HT-29 (cell line): ENCODE measurements around the gene DMKN. TPM values are rescaled to one million over a fixed set of nuclear protein-coding genes. Genes with fewer than 3 reads are reported as not detected.
A peak's percentile ranks its signal among the peaks of the same experiment; 100 is the strongest.

Source experiments
- DNase-seq: peaks from one replicate; pipeline ENCODE4 v3.0.0-alpha.2; 2015; ENCODE audit warnings: low spot score
- total RNA-seq: library from RNA; depleted of rRNA; stranded (reverse); fragments of >200 nt; shearing (Covaris generic); gene quantifications from 2 replicates; pipeline ENCODE4 v1.2.3, GENCODE V29; 2014

Gene DMKN
- total RNA-seq, 1 experiment from 2014 or later = 8.6 TPM

- no peak for DNase-seq
Observed at GRCh38 chr19:35549879-35550523, 36.6 kb upstream of the DMKN start.

DNA sequence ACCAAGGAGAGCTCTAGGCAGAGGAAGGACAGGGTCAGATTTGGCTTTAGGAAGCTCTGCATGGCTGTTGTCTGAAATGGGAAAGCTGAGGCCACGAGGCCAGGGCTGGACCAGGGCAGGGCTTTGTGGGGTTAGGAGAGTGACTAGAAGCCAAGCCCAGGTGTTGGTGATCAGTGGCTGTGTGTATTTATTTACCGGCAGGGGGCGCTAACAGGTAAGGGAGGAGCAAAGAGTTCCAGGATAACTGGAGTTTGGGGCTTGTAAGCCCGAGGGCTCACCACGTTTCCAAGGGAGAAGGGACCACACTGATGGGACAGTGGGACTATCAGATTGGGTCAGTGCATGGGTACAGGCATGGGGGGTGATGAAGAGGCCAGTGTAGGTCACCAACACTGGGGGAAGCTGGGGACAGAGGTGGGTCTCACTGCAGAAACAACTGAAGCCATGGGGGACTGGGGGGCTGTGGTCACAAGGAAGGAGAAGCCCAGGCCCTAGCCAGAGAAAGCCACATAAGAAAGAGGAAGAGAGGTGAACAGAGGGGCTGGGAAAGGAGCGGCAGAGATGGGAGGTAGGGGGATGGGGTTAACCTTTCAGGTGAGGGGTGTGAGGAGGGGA lies 35.8 kb upstream of the DMKN start:
- peak; percentile 90 for DNase-seq

DNA sequence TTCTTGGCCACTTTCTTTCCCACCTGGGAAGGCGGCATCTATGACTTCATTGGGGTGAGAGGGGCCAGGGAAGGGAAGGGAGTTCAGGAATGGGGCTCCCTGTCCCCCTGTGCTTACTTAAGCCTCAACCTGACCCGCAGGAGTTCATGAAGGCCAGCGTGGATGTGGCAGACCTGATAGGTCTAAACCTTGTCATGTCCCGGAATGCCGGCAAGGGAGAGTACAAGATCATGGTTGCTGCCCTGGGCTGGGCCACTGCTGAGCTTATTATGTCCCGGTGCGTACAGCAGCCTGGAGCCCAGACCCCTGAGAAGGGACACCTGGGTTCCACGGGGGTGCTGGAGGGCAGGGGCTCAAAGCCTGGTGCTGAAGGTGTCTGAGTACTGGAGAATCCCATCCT lies 33.1 kb upstream of the DMKN start:
- DNase-seq = no peak

DNA sequence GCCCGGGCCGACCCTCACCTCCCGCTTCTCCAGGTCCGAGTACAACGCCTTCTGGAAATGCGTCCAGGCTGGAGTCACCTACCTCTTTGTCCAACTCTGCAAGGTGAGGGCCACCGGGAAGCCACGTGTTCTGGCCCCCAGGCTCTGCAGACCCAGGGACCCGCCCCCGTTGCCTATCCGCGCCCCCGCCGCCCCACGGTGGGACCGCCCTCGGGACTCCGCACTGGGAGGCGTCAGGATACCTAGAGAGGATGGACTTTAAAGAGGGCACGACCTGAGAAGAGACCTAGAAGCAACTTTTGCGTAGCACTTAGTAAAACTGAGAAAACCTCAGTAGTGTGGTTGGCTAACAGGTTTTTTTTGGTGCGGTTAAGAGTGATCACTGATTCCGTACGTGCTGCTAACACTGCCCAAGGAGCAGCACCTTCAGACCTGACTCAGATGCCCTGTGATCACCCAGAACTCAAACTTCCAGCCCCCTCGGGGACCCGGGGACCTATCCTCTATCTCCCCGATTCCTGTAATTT lies 32.5 kb upstream of the DMKN start:
- peak; percentile 40 for DNase-seq

GRCh38 chr19:35545001-35545854 lies 31.8 kb upstream of the DMKN start, which contains the start of gene TMEM147:
Gene TMEM147 (plus strand): TSS chr19:35545626. CDS start chr19:35545740, 114 bp downstream.
- peak; percentile 99 for DNase-seq

DNA sequence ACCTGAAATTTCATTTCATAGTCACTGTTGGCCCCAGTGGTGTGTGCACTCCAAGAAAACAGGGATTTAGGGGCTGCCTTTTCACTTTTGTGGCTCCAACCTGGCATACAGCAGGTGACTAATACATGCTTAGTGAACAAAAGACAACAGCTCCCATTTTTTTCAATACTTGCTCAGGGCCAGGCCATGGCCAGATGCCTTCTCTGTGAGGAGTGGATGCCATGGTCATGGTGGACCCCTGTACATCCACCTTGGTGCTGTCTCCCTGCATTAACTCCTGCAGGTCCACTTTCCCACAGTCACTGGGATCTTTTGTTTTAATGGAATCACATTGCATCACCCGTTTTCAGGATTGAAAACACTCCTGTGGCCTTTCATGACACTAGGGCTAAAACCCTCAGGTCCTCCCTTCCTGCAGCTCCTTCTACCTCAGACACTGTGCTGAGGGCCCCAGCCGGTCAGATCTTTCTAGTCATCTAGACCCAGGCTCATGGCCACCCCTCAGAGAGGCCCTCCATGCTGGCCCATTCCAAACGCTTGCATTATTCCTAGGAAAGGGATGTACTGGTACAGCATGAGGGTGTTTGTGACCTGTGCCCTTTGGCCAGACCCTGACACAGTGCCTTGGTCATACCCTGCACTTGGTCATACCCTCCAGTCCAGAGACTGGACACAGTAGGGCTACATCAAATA lies 30.8 kb upstream of the DMKN start:
- DNase-seq = no peak

GRCh38 chr19:35543280-35544109 lies 30.0 kb upstream of the DMKN start:
- DNase-seq = no peak

DNA sequence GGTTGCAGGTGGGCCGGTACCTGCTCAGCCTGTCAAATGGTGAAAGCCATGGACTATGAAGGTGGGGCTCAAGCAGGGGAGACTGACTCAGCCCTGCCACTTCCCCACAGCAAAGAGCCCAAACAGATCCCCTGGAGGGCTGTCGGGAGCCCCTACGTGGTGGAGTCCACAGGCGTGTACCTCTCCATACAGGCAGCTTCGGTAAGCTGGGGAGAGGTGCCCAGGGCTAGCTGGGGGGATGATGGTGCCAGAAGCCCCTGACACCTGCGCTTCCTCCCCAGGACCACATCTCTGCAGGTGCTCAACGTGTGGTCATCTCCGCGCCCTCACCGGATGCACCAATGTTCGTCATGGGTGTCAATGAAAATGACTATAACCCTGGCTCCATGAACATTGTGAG lies 28.8 kb upstream of the DMKN start:
- DNase-seq = no peak

- no peak for DNase-seq
Observed at GRCh38 chr19:35540356-35540927, 27.0 kb upstream of the DMKN start.

GRCh38 chr19:35539850-35540249 lies 26.4 kb upstream of the DMKN start:
- DNase-seq = no peak

GRCh38 chr19:35539314-35539713 lies 25.9 kb upstream of the DMKN start:
- DNase-seq = no peak

DNA sequence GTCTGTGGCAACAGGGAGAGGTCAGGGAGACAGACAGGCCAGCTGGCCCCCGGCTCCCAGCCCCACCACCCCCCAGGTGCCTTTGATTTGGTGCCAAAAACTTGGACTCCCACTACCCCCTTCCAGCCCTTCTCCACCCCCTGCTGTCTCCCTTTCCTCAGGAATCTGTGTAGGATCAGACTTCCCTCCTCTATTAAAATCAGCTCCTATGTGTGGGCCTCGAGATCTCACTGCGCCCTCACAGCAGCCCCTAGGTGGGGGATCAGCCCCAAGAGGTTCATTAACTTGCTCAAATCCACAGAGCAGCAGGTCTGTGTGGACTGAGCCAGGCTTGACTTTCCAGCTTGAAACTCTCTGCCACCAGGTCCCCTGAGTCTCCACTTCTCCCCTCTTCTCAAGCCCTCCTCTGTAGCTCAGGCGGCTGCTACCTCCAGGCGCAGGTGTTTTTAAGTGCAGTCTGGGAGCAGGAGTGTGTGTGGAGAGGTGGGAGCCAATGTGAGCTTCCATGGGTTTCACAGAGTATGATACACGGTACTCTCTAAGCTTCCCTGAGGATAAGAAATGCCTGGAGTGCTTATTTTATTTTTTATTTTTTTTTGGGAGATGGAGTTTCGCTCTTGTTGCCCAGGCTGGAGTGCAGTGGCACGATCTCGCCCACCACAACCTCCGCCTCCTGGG lies 21.5 kb upstream of the DMKN start:
- no peak for DNase-seq

GRCh38 chr19:35533822-35534392 lies 20.5 kb upstream of the DMKN start:
- DNase-seq = peak; percentile 74

GRCh38 chr19:35533201-35533821 lies 19.9 kb upstream of the DMKN start, which contains the start of gene GAPDHS:
Gene GAPDHS (plus strand): TSS chr19:35533456. CDS start chr19:35533528, 72 bp downstream.
- no peak for DNase-seq

- DNase-seq = no peak
Observed at GRCh38 chr19:35531291-35531690, 17.8 kb upstream of the DMKN start.

DNA sequence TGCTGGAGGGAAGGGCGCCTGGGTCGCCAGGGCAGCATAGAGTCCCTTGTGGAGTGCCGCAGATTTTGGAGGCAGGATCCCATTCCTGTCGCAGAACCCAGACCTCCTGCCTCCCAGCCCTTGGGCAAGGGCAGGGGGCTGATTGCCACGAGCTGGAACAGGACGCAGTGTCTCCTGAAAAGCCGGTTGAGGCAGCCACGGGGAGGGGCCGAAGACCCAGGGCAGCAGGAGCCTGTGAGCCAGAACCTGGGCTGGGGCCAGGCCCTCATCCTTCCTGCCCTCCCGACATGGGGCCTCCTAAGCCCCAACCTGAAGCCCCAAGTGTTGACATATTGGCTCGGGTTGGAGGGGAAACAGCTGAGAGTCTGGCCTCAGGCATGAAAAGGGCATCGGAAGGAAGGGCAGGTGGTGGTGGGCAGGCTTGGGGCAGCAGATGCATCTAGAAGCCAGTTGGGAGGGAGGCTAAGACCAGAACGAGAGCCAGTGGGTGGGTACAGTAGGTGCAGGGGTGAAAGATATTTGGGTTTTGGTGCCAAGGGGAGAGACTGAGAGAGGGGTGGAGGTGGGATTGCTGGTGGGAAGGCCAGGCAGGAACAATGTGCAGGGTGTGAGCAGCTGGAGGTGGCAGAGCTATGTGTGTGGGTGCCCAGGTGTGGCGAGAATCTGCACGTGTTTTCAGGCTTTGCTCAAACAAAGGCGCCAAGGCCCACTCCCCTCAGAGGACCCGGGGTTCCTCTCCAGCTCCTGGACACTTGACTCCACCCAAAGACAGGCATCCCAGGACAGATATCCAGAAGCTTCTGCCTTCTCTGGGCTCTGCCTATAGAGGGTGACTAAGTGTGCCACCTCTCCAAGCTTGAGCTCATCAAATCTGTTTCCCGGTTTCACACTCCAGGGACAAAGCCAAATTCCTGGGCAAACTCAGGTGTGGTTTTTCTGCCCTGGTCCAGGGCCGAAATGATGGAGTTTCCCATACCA lies 16.1 kb upstream of the DMKN start:
- no peak for DNase-seq

- no peak for DNase-seq
Observed at GRCh38 chr19:35528218-35529038, 15.0 kb upstream of the DMKN start, which contains the start of gene SBSN. Gene SBSN (minus strand): TSS chr19:35528311. CDS start chr19:35528281, 30 bp downstream.
